ENCODE results near the gene FES. TPM values are rescaled to one million over a fixed set of nuclear protein-coding genes. Genes with fewer than 3 reads are reported as not detected.
A peak's percentile ranks its signal among the peaks of the same experiment; 100 is the strongest.

Gene FES
- total and polyA plus RNA-seq, 8 donors = 20.8 to 65.2 (median 28.1) TPM

- no peaks in the 10 kb centered on the region for H3K9me3 ChIP-seq
- no peak overlapping the region for H3K27ac ChIP-seq
- H3K4me1 ChIP-seq = peaks cover 11 to 20% of the 10 kb centered on the region in 2 donors
- no peaks in the 10 kb centered on the region for H3K27me3 ChIP-seq
- peaks cover 0 to 74% of the 10 kb centered on the region in 2 donors for H3K36me3 ChIP-seq
- intact Hi-C loops (cut with DNase I) = no loop called here
- no peak for TF ChIP-seq CTCF (IDR thresholded peaks at IDR 0.05)
- DNase-seq = peak in 1 of 4 donors; percentile 29
- no peak for ATAC-seq
- H3K4me3 ChIP-seq = no peak overlapping the region
These were observed 55.5 kb downstream of the FES start for GRCh38 chr15:90939756-90940155.

DNA sequence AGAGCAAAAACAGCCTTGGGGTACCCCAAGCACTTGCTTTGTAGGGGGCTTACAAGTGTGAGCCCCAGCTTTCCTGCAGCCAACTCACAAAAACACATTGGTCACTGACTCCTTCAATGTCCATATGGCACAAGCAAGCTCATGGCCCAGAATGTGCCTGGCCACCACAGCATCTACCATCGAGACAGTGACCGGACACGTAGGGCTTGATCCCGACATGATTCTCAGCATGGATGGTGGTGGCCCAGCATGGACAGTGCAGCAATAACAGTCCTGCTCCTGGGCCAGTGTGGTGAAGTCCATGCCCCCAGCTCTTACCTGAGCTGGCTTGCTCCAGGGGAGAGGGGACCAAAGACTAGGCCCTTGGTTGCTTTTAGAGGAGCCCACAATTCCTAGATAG is 56.7 kb downstream of the FES start:
- no peak for TF ChIP-seq CTCF (IDR thresholded peaks at IDR 0.05)
- Histone ChIP-seq H3K27ac (no peak overlapping the region), H3K4me1 (peaks cover 8 to 10% of the 10 kb centered on the region in 2 donors), H3K9me3 (no peaks in the 10 kb centered on the region), H3K27me3 (no peaks in the 10 kb centered on the region), H3K36me3 (peaks cover 0 to 86% of the 10 kb centered on the region in 2 donors), H3K4me3 (no peak overlapping the region)
- DNase-seq (no peak), ATAC-seq (no peak)
- intact Hi-C loops (cut with DNase I) = no loop called here

- peaks cover 0 to 99% of the 10 kb centered on the region in 2 donors for H3K36me3 ChIP-seq
- DNase-seq (peak in 1 of 4 donors; percentile 21), ATAC-seq (no peak)
- intact Hi-C loops (cut with DNase I) = no loop called here
- H3K4me3 ChIP-seq = no peak overlapping the region
- H3K9me3 ChIP-seq = no peaks in the 10 kb centered on the region
- no peak overlapping the region for H3K27ac ChIP-seq
- no peak for TF ChIP-seq CTCF (IDR thresholded peaks at IDR 0.05)
- H3K27me3 ChIP-seq = no peaks in the 10 kb centered on the region
- no peaks in the 10 kb centered on the region for H3K4me1 ChIP-seq
These were observed 58.2 kb downstream of the FES start for GRCh38 chr15:90942354-90943120.

GRCh38 chr15:90945091-90945490 is 60.8 kb downstream of the FES start:
- Histone ChIP-seq H3K27ac (peak overlapping the region in 1 of 2 donors; percentile 48), H3K9me3 (no peaks in the 10 kb centered on the region), H3K4me1 (peaks cover 0 to 5% of the 10 kb centered on the region in 2 donors), H3K27me3 (no peaks in the 10 kb centered on the region), H3K4me3 (no peak overlapping the region), H3K36me3 (peaks cover 0 to 99% of the 10 kb centered on the region in 2 donors)
- DNase-seq (no peak), ATAC-seq (no peak)
- intact Hi-C loops (cut with DNase I) = no loop called here
- no peak for TF ChIP-seq CTCF (IDR thresholded peaks at IDR 0.05)

Other genes starting within 250 kb of the FES start
- 1 to 10 TPM; 3.7 to 4.4 TPM for gene BLM, start 167.2 kb upstream of the FES start, total RNA-seq
- 10 to 100 TPM in 3 of 6 donors, 1 to 10 TPM in 3; 7.2 to 13.1 (median 10.1) TPM for gene BLM, start 167.2 kb upstream of the FES start, polyA plus RNA-seq (ENCODE audit: insufficient read length in 6 of 6)
- 100 to 1,000 TPM; 114 TPM for gene FURIN, start 15.9 kb upstream of the FES start, total RNA-seq
- gene FURIN, start 15.9 kb upstream of the FES start, polyA plus RNA-seq (ENCODE audit: insufficient read length in 6 of 6) = 10 to 100 TPM; 43.6 to 77.0 (median 60.9) TPM
- gene MAN2A2, start 18.8 kb downstream of the FES start, total RNA-seq = 10 to 100 TPM; 78.6 to 86.3 TPM
- gene MAN2A2, start 18.8 kb downstream of the FES start, polyA plus RNA-seq (ENCODE audit: insufficient read length in 6 of 6) = 10 to 100 TPM; 46.1 to 66.4 (median 58.8) TPM
- 10 to 100 TPM; 12.4 to 13.5 TPM for gene HDDC3, start 48.0 kb downstream of the FES start, total RNA-seq
- 10 to 100 TPM; 10.3 to 15.9 (median 14.0) TPM for gene HDDC3, start 48.0 kb downstream of the FES start, polyA plus RNA-seq (ENCODE audit: insufficient read length in 6 of 6)
- gene UNC45A, start 50.8 kb downstream of the FES start, total RNA-seq = 10 to 100 TPM; 62.3 to 74.4 TPM
- 10 to 100 TPM; 64.0 to 80.4 (median 70.7) TPM for gene UNC45A, start 50.8 kb downstream of the FES start, polyA plus RNA-seq (ENCODE audit: insufficient read length in 6 of 6)
- gene RCCD1, start 70.4 kb downstream of the FES start, total RNA-seq = 10 to 100 TPM in 1 of 2 donors, 1 to 10 TPM in 1; 9.8 to 12.5 TPM
- gene RCCD1, start 70.4 kb downstream of the FES start, polyA plus RNA-seq (ENCODE audit: insufficient read length in 6 of 6) = 10 to 100 TPM; 16.1 to 21.2 (median 20.0) TPM
- 10 to 100 TPM; 10.4 to 31.2 TPM for gene PRC1, start 110.0 kb downstream of the FES start, total RNA-seq
- gene PRC1, start 110.0 kb downstream of the FES start, polyA plus RNA-seq (ENCODE audit: insufficient read length in 6 of 6) = 100 to 1,000 TPM in 2 of 6 donors, 10 to 100 TPM in 4; 53.2 to 137 (median 77.4) TPM
- 10 to 100 TPM; 11.8 to 16.6 TPM for gene VPS33B, start 138.1 kb downstream of the FES start, total RNA-seq
- 10 to 100 TPM; 16.7 to 19.5 (median 18.7) TPM for gene VPS33B, start 138.1 kb downstream of the FES start, polyA plus RNA-seq (ENCODE audit: insufficient read length in 6 of 6)
- under 1 TPM; 0.58 to 0.99 TPM for gene SV2B, start 215.8 kb downstream of the FES start, total RNA-seq
- 1 to 10 TPM; 1.1 to 3.2 (median 1.6) TPM for gene SV2B, start 215.8 kb downstream of the FES start, polyA plus RNA-seq (ENCODE audit: insufficient read length in 6 of 6)